MG63 (cell line): ENCODE results near the gene PRRT1. TPM values are rescaled to one million over a fixed set of nuclear protein-coding genes. Genes with fewer than 3 reads are reported as not detected.
A peak's percentile ranks its signal among the peaks of the same experiment; 100 is the strongest.

Experiments used
- DNase-seq: peaks from one replicate; pipeline ENCODE4 v3.0.0-alpha.2; 2020
- H3K27me3 ChIP-seq: fragments of 250-450 bp; sonication (Bioruptor Pico); 2 replicates; pipeline ENCODE4 v1.5.1; 2020; ENCODE audit warnings: mild to moderate bottlenecking, moderate library complexity
- H3K36me3 ChIP-seq: fragments of 250-450 bp; sonication (Bioruptor Pico); 2 replicates; pipeline ENCODE4 v1.5.1; 2020; ENCODE audit warnings: mild to moderate bottlenecking, moderate library complexity
- H3K4me3 ChIP-seq: fragments of 250-450 bp; sonication (Bioruptor Pico); 2 replicates; pipeline ENCODE4 v1.5.1; 2020; ENCODE audit warnings: mild to moderate bottlenecking, moderate library complexity
- H3K9me3 ChIP-seq: fragments of 250-450 bp; sonication (Bioruptor Pico); 2 replicates; pipeline ENCODE4 v1.5.1; 2020; ENCODE audit warnings: mild to moderate bottlenecking, moderate library complexity
- total RNA-seq: library from RNA; depleted of rRNA; stranded (reverse); fragments of >200 nt; shearing (Covaris generic); gene quantifications from 2 replicates; pipeline ENCODE4 v1.2.3, GENCODE V29; 2014; ENCODE audit warnings: low replicate concordance

PRRT1 gene
- total RNA-seq, 1 experiment from 2014 or later = not detected

DNA sequence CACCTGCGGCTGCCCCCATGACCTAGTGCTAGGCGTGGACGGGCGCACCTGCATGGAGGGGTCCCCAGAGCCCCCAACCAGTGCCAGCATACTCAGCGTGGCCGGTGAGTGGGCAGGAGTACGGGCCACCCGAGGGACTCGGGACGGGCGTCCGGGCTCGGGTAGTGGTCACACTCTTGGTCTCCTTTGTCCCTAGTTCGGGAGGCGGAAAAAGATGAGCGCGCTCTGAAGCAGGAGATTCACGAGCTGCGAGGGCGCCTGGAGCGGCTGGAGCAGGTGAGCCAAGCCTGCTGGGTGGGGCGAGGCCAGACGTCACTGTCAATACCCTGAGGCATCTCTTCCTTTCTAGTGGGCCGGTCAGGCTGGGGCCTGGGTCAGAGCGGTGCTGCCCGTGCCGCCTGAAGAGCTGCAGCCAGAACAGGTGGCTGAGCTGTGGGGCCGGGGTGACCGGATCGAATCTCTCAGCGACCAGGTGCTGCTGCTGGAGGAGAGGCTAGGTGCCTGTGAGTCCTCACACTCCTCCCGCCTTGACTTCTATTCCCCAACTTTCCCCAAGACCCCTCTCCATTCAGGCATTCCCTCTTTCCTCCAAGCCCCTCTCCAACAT, 15.5 kb upstream of the PRRT1 start:
- Histone ChIP-seq H3K36me3 (no peaks in the 10 kb centered on the region), H3K4me3 (no peak overlapping the region), H3K27me3 (no peaks in the 10 kb centered on the region), H3K9me3 (no peaks in the 10 kb centered on the region)
- DNase-seq = no peak

DNA sequence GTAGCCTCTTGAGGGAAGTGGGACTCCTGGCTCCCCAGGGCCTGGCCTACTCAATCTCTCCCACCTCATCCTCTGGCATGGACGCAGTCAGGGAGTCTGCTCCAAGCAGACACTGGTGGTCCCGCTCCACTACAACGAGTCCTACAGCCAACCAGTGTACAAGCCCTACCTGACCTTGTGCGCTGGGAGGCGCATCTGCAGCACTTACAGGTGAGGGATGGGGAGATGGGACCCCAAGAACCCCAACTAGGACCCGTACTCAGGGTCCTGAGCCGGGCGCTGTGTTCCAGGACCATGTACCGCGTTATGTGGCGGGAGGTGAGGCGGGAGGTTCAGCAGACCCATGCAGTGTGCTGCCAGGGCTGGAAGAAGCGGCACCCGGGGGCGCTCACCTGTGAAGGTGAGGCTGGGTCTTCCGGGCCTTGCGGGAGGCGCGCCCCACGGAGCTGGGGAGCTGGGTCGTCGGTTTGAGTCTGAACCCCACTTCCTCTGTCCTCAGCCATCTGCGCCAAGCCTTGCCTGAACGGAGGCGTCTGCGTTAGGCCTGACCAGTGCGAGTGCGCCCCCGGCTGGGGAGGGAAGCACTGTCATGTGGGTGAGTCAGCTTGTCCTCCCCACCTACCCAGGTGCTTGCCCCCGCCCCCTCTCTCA, 14.8 kb upstream of the PRRT1 start:
- Histone ChIP-seq H3K36me3 (no peaks in the 10 kb centered on the region), H3K9me3 (no peaks in the 10 kb centered on the region), H3K27me3 (no peaks in the 10 kb centered on the region), H3K4me3 (no peak overlapping the region)
- DNase-seq = no peak

DNA sequence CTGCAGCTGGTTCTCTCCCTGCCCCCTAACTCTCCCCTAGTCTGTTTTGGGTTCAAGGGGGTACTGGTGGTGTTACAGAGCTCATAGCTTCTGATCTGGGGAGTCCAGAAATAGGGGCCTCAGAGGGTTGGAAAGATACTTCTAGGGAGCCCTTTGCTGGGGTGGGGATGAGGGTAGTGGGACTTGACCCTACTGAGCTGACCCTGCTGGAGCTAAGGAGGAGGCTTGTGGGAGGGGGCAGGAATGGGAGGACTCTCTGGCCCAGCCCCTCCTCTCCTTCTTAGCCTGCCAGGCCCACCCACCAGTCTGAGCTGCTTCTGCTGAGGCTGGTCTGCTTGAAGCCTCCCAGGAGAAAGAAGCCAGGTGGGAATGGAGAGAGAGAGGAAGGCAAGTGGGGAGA, 12.6 kb upstream of the PRRT1 start, which contains the start of gene EGFL8:
EGFL8 (plus strand) TSS at position 301 of the 400 bp plus-strand sequence. CDS start 1,571 bp downstream, outside the sequence.
- H3K9me3 ChIP-seq = no peaks in the 10 kb centered on the region
- DNase-seq = no peak
- H3K4me3 ChIP-seq = no peak within 1 kb of the TSS
- no peaks in the 10 kb centered on the region for H3K36me3 ChIP-seq
- no peaks in the 10 kb centered on the region for H3K27me3 ChIP-seq

DNA sequence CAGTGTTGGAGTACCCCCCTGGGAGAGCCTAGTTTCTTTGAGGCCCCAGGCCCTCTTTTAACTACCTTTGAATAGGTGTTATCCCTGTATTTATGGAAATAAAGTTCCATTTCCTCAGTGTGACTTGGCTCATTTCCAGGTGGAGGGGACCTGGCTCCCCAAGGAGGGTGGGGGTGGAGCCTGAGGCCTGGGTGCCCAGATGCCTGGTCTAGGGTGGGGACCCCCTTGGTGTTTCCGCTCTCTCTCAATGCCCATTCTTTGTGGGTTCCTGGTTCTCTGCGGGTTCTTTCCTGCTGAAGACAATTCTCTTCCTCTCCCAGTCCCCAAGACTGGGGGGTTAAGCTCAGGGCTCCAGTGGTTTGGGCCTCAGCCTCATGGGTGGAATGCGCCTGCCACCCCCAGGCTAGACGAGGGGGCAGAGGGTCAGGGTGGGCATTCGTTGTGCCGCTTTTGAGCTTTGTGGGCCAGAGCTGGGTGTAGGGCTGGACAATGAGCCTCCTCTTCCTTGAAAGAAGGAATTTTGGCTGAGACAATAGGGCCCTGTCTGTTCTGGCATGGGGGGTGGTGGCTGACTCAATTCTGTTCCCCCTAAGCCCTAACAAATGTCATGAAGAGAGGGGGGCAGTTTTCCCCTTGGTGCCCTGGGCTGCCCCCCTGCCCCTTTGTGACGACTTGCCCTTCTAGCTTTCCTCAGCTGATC, 12.0 kb upstream of the PRRT1 start:
- no peaks in the 10 kb centered on the region for H3K27me3 ChIP-seq
- H3K9me3 ChIP-seq = no peaks in the 10 kb centered on the region
- no peaks in the 10 kb centered on the region for H3K36me3 ChIP-seq
- no peak overlapping the region for H3K4me3 ChIP-seq
- no peak for DNase-seq

DNA sequence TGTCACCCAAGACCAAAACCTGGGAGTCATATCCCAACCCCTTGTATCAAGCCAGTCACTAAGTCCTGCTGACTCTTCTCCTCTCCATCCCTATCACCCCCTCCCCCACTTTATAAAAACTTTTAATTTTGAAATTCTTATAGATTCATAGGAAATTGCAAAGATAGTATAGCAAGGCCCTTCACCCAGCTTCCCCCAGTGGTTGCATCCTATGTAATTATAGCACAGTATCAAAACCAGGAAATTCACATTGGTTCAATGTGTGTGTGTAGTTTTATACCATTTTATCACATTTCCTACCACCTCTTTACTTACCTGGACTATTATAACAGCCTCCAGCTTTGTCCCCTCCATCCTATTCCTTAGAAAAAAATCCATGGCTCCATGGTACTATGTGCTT, 6.3 kb upstream of the PRRT1 start:
- Histone ChIP-seq H3K9me3 (no peaks in the 10 kb centered on the region), H3K36me3 (no peaks in the 10 kb centered on the region), H3K27me3 (no peaks in the 10 kb centered on the region), H3K4me3 (no peak overlapping the region)
- DNase-seq = no peak

DNA sequence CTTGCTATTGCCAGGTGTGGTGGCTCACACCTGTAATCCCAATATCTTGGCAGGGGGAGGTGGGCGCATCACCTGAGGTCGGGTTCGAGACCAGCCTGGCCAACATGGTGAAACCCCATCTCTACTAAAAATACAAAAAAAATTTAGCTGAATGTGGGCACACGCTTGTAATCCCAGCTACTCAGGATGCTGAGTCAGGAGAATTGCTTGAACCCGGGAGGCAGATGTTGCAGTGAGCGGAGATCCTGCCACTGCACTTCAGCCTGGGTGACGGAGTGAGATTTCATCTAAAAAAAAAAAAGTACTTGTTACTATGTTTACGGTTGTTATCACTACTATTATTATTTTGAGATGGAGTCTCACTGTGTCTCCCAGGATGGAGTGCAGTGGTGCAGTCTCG, 5.2 kb upstream of the PRRT1 start:
- no peaks in the 10 kb centered on the region for H3K36me3 ChIP-seq
- DNase-seq = no peak
- no peaks in the 10 kb centered on the region for H3K27me3 ChIP-seq
- H3K4me3 ChIP-seq = no peak overlapping the region
- H3K9me3 ChIP-seq = no peaks in the 10 kb centered on the region

DNA sequence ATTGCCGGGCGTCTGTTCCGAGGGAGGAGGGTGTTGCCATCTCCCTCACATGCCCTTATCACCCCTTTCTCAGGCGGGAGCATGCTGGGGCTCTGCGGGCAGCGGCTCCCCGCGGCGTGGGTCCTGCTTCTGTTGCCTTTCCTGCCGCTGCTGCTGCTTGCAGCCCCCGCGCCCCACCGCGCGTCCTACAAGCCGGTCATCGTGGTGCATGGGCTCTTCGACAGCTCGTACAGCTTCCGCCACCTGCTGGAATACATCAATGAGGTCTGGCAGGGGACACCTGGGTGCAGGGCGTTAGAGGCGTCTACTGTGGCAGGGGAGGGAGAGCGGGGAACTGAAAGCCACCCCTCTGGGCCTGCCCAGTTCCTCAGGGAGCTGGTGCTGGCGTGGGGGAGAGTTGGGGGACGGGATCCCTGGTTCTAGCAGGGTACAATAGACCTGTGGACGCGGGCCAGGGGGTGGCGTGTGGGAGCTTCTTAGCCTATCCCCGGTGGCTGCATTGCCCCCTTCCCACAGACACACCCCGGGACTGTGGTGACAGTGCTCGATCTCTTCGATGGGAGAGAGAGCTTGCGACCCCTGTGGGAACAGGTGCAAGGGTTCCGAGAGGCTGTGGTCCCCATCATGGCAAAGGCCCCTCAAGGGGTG, 2.9 kb upstream of the PRRT1 start:
- peak overlapping the region; percentile 76 for H3K4me3 ChIP-seq
- no peaks in the 10 kb centered on the region for H3K36me3 ChIP-seq
- peak; percentile 45 for DNase-seq
- H3K9me3 ChIP-seq = no peaks in the 10 kb centered on the region
- H3K27me3 ChIP-seq = no peaks in the 10 kb centered on the region

DNA sequence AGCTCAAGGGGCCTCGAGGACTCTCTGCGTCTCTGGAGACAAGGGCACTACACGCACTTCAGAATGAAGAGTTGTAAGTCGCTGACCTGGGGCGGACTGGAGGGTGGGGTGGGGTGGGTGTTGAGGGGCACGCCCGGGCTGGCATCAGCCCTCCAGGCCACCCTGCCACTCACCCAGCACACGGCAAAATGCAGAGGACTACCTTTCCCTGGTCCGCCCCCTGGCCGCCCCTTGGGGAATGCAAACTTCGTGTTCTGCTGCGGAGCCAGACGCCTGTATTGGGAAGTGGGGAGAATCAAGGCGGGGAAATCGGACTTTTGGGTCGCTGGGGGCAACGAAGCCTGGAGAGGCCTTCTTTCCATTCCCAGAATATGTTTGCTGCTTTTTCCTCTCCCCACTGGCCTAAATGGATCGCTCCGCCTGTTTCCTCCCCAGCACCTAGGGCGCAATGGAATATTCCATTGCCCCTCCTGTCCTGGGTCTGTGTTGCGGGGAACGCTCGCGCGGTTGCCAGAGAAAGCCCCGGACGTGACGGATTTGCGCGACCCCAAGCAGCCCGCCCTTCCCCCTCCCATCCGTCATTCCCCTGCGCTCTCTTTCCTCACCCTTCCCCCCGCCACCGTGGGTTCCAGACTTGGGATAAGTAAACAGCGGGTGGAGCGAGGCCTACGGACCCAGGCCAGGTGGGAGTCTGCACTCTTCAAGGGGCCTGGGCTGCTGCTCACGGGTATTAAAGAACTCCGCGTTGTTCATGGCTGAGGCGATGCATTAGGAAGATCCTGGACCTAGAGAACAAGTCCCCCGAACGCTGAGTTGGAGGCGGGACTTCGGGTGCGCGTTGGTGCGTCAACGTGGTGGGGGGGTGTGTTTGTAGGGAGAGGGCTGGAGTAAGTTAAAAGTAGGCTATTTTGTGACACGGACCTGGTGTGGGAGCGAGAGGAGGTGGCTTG, 2.1 kb upstream of the PRRT1 start, which contains the start of gene PPT2:
PPT2 (plus strand) TSS at position 578 of the 950 bp plus-strand sequence. CDS start 454 bp downstream, outside the sequence.
- Histone ChIP-seq H3K36me3 (no peaks in the 10 kb centered on the region), H3K4me3 (peak within 1 kb of the TSS; percentile 76), H3K27me3 (no peaks in the 10 kb centered on the region), H3K9me3 (no peaks in the 10 kb centered on the region)
- DNase-seq = peak; percentile 82

DNA sequence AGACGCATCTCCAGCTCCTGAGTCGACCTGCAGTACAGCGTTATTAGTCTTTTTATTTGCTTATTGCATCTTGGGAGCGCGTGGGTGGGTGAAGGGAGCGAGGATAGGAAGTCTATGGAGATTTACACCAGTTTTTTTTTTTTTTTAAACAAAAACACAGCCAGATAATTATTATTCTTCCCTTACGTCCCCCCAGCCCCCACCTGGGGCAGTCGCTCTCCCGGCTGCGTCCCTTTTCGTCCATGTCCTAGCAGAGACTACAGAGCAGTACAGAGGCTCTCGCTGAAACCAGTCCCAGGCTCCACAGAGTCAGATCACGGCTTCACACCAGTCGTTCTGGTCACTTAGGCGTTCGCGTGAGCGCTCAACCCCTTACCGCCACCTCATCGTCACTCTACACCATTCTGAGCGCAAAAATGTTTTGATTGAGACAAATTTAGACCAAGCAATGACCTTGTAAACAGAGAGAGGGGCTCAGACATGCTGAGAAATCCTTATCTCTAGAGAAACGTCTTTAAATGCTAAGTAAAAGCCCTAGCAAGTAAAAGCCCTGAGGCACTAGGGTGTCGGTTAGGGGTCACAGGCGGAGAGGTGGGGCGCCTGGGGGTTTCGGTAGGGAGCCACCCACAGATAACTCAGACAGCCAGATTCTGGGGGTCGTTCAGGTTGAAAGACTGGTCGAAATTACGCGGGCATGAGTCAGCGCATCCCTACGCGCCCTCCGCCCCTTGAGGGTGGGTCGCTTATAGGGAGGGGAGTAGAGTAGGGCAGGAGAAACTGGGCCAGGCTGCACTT, 1.2 kb upstream of the PRRT1 start:
- H3K4me3 ChIP-seq = peak overlapping the region; percentile 76
- no peak for DNase-seq
- H3K27me3 ChIP-seq = no peaks in the 10 kb centered on the region
- H3K36me3 ChIP-seq = no peaks in the 10 kb centered on the region
- H3K9me3 ChIP-seq = no peaks in the 10 kb centered on the region

DNA sequence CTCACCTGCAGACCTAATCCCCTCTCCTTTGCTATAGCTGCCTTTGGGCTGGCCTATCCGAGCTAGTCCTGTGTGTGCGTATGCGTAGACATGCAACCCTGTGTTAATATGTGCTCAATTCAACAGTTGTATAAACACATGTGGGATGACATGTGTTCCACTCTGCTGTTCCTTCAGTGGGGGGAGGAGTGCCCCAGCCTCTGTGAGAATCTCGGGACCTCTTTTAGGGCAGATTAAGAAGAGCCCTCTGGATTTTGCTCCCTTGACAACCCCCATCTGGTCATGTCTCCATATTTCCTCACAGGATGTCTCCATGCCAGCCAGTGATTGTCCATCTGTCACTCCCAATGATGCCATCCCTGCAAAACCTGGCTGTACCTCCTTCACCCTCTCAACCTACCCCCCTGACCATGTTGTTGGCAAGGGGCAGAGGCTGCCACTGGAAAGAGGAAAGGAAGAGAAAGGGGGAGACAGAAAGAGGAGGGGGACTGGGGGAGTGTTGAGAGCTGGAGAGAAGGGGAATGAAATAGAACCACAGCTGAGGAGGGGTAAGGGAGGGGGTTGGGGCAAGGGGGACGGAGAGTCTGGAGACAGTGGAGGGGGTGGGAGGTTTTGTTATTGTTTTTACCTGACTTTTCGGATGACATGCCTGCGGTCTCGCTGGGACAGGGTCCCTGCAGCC, 417 bp downstream of the PRRT1 start:
- Histone ChIP-seq H3K9me3 (no peaks in the 10 kb centered on the region), H3K27me3 (no peaks in the 10 kb centered on the region), H3K4me3 (no peak overlapping the region), H3K36me3 (no peaks in the 10 kb centered on the region)
- no peak for DNase-seq

DNA sequence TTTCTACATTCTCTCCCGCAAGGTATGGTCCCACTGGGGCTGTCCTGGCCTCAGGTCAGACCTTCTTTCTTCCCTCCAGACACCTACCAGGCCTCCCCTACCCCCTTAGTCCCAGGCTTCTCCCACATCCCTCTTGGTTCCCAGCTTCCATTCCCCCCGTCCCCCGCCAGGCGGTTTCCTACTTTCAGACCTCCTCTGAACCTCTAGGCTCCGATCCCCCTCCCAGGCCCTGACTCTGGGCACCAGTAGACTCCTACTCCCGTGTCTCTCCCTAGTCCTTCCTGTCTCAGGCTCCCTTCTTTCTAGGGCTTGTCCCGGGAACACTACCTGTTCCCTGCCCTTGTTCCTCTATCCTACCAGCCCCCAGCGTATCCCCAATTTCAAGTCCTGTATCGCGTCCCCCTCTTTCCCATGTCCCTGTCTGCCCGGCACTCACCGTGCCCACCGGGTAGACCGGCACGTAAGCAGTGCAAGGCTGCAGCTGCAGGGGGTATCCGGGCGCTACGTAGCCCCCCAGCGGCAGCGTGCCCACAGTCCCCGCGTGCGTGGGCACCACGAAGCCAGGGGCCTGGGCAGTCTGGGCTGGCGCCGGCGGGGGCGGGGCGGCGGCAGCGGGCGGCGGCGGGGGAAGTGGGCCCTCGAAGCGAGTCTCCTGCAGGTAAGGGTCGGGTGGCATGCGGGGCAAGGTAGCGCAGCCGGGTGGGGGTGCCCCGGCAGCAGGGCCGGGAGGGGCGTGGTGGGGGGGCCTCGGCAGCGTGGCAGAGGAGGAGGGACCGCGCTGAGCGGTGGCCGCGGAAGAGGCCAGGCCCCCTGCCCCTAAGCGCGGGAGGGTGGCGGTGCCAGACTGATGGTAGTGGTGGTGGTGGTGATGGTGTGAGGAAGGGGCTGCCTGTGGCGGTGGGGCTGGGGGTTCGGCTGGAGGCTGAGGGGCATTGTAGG, 1.5 kb downstream of the PRRT1 start:
- H3K4me3 ChIP-seq = no peak overlapping the region
- H3K27me3 ChIP-seq = no peaks in the 10 kb centered on the region

DNA sequence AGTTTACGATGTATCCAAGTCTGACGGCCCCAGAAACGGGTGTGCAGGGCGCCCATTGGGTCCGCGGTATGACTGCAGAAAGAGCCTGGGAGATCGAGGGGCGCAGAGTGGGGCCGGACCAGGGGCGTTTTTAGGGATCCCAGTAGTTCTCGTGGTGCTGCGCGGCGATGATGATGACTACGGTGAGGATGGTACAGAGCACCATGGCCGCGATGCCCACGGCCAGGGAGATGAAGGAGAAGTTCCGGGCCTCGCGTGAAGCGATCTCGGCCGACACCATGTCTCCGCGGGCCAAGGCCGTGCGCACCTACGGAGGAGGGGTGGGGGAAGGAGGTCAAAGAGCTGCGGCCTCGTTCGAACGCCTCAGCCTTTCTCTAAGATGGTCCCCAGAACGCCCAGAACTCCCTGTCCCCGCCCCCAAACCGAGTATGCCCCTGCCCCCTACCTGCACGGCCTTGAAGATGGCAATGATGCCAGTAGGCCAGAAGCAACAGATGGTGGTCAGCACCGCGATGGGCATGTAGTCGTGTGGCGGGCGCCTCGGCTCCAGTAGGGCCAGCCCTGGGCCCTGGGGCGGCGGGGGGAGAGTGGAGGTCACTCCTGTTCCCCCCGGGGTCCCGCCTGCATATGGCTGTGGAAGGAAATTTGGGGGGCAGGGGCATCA, 2.5 kb downstream of the PRRT1 start:
- Histone ChIP-seq H3K27me3 (no peaks in the 10 kb centered on the region), H3K36me3 (no peaks in the 10 kb centered on the region), H3K4me3 (no peak overlapping the region), H3K9me3 (no peaks in the 10 kb centered on the region)
- DNase-seq = no peak

More for the DNA sequence above, 1.5 kb downstream of the PRRT1 start:
- H3K36me3 ChIP-seq = no peaks in the 10 kb centered on the region
- no peaks in the 10 kb centered on the region for H3K9me3 ChIP-seq
- DNase-seq = no peak

DNA sequence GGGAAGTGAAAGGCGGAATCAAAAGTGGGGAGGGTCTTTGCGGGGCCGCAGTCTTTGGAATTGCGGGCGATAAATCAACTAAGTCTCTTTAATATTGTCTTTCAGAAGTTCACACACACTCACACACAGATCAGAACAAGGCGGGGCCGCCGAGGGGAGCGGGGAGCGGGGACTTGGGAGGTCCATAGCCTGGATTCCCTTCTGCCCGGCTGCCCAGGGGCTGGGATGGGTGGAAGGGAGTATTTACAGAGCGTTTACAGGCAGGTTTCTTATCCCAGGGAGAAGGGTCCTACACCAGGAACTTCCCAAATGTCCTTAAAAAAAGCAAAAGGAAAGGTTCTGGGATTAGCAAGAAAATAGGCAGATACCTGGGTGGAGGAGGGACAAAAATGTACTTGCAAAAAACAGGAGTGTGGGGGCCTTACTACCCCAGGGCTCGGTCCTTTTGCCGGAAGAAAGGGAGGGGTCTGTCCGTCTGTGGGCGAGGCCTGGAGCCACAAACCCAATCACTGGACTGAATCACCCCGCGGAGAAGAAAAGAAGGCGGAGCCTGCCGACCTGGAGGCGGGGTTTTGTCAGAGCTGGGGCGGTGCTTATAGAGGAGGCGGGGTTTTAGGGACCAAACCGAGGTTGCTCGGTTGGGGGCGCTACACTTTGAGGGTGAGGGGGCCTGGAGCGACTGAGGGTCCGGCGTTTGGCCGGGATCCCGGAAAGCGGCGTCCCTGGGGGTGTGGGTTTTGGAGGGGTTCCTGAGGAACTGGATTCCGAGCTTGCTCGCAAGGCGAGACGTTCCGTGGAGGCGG, 3.2 kb downstream of the PRRT1 start:
- Histone ChIP-seq H3K4me3 (no peak overlapping the region), H3K36me3 (no peaks in the 10 kb centered on the region), H3K9me3 (no peaks in the 10 kb centered on the region), H3K27me3 (no peaks in the 10 kb centered on the region)
- DNase-seq = no peak
